ENCODE results near the gene C3orf52.

Gene C3orf52

DNA sequence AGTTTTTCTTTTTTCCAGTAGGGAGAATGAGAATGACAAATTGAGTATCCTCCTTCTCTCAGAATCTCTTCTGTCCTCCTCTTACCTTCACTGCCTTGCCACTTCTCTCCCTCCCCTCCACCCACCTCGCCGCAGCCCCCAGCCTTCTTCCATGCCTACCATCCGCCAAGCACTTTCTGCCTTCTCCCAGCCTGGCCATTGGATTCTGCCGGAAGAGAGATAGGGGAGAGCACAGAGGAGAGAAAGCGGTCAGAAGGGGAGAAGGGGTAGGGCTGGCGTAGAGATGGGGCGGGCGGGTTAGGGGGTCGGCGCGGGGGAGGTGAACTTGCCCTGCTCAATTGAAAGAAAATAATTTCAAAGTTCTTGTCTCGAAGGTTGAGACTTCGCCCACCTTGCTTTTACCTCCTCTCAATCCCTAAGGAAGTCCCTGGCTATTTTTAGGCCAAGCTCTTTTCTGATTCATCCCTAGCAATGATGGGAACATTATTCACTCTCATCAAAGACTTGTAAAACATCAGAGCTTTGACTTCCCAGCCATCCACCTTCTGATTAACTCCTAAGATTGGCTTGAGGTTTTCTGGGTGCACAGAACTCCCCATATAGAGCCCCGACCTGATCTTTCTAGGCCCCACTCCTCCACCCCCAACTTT, 811 bp downstream of the C3orf52 start:
- DNase-seq: no peak

DNA sequence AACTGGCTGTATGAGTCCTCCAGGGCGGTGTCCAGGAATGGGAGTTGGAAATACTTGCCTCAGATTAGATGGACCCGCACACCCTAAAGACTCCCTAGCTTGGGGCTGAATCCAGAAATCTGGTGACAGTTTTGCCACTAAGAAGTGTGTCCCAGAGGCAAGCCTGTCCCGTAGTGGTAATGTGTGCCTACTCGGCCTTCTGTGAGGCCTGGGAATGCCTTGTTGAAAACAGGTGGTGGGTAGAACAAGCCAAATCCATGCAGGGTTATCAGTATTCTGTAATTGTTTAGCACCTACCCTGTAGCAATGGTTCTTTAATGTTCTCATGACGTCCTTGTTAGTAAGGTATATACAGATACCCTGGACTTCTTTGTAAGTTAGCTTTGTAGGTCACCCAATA, 1.6 kb downstream of the C3orf52 start:
- no peak for DNase-seq

DNA sequence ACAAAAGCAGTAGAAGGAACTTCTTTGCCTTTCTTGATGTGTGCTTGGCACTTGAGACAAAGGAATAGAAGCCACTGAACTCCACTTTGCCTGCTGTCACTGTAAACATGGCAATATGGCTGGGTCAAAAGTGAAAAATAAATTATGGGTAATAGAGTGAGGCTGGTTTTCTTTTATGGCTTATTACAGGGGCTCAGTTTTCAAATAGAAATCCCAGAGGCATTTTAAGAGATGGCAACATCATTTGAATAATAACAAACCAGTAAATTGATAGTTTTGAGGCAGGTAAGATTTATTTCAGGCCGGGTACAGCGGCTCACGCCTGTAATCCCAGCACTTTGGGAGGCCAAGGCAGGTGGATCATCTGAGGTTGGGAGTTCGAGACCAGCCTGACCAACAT, 2.8 kb downstream of the C3orf52 start:
- DNase-seq: no peak

DNA sequence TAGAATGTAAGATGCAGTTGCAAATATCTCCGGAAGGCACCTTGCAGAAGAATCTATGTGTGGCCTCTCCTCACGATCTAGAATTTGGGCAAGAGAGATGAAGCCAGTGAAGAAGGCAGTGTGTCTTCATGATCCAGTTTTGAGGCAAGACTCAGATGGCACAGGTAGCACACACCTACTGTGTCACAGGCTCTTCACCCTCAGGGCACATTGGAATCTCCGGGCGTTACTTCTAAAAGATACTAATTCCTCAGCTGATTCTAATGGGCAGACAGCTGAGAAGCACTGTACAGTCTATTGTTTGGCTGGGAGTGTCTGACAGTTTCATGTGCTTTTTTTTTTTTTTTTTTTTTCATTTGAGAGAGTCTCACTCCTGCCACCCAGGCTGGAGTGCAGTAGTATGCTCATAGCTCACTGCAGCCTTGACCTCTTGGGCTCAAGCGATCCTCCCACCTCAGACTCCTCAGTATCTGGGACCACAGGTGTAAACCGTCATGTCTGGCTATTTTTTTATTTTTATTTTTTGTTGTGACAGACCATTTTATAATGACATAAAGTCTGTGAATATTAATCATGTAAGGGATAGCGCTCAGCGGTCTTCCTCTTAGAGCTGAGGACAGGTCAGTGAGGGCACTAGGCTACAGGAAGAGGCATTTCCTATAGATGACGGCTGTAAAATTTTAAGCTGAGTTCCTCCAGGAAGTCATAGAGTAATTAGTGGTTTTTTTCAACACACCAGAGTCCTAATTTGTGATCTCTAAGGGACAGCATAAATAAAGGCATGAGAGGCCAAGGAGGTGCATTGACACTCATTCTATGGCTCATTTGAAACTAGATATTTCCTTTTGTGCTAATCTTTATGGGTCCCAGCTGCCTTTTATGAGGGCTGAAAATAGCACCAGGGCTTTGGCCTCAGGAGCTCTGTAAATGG, 4.0 kb downstream of the C3orf52 start:
- DNase-seq: no peak

DNA sequence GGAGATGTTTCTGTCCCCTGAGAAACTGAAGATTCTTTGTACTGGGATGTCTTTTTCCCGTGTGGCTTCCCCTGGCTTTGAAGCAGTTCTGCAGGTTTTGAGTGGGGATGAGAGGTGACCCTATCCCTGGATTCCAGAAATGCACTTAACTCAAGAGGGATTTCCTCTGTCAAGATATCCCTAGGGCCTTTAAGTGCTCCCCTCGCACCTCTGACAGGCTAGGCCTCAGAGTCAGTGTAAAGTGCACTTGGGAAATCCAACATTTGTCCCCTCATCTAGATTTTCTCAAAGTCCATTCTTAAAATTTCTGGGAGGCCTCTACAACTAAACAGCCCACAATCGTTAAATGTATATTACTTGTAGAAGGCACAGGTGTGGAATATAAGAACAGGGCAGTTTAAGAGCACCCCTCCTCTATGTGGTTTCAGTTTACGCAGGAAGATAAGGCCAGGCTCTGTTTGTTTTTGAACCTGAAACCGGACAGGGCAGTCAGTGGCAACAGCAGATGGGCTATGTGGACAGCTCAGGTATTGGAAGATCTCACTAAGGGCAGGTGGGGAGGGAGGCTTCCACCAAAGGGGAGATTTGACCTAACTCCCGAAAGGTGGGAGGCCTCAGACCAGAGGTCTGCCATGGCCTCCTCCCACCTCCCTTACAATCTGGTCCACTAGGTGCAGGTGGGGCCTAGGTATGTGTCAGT, 4.8 kb downstream of the C3orf52 start:
- DNase-seq: no peak

DNA sequence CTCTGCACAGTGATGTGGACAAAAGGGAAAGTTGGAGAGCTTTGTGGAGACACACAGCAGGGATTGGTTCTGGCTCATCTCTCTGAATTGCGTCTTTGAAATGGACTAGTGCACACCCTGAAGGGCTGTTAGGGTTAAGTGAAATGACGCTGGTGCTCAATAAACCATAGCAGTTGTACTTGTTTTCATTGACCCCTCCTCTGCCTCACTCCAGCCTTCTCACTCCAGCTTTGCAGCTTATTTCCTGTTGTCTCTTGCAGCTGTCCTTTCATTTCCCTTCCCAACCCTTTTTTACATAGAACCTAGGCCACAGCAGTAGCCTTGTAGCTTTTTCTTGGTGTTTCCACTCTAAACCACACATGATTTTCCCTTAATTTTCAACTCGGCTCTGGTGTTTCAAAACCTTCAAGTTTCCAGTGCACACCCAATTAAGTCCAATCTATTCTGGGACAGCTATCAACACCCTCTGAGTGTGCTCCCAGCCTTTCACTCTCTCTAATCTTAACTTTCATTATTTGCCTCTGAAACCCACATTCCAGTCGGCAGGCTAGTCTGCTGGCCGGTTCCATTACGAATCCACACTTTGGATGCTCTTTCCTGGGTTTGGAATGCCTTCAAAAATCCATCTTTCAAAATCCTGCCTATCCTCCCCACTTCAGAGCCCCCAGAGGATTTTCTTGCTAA, 6.4 kb downstream of the C3orf52 start:
- DNase-seq: no peak

DNA sequence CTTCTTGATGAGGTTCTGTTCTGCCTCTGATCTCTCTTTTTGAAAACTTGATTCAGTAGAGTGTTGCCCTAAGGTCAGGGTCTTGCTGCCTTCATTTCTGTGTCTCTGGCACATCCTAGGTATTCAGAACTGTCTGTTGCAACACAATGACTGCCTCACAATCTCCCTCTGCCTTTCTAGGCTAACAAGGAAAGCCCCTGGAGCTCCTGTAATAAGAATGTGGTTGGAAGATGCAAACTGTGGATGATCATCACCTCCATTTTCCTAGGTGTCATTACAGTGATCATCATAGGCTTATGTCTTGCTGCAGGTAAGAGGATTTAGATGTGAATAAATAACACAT, 7.0 kb downstream of the C3orf52 start:
- no peak for DNase-seq

DNA sequence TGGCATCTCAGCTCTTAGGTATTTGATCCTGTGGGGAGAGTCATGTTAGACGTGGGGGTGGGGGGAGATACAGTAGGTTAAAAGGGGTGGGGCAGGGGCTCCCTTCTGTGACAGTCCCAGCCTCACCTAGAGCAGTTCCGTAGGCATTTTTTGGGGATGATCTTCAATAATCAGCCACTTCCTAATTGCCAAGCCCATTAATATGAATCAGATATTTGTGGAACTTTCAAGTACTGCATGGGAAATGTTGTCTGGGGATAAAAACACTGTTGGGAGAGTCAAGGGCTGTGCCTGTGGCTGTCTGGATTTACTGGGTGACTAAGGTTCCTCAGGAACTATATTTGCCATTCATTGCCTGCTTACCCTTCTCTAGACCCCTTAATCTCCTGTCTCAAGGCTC, 9.5 kb downstream of the C3orf52 start:
- DNase-seq: no peak

DNA sequence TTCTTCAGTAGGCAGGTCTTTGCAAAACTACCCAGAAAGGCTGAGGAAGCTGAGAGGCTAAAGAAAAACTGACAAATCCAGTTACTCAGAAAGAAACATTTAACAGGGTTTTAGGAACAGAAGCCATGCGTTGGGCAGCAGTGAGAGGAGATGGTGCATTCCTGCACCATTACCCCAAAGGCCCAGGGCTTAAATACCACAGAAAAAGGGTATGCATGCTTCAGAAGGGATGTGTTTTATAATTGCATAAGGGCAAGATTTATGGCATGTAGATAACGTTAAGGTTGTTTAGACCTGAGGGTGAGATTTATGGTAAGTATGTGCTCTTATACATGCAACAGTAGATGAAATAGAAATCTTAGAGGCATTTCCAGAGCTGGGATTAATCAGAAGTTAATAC, 10.0 kb downstream of the C3orf52 start:
- DNase-seq: no peak

DNA sequence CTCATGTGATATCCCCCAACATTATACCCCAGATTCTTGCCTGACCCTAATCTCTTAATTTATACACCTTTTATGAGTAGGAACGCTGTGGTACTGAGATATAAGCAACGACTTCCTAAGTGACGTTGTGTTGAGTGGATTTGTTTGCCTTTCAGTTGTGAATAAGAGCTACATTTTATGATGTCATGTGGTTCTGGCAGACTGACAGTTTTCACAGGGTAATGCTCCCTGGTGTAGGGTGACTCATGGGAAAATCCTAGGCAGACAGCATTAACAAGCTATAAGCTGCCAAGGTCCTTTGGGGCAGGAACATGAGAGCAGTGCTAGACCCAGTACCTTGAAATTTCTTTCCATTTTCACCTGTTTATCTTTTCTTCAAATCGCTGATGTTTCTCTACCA, 11.2 kb downstream of the C3orf52 start:
- DNase-seq: no peak

DNA sequence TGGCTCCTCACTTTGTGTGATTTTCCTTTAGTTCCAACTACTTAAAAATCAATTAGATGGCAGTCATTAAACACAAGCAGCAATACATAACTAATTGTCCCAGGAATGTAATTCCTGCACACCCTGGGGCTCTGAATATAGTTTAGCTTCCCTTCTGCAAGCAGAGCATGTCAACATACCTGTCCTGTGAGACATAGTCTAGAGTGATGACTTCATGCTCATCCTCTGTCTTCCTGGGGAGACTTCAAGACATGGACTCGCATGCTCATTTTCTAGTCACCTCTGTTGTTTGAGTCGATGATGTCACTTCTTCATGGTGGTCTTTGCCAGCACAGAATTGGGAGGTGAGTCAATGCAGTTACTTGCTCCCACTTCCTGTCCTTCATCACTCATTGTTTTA, 15.7 kb downstream of the C3orf52 start:
- DNase-seq: no peak

DNA sequence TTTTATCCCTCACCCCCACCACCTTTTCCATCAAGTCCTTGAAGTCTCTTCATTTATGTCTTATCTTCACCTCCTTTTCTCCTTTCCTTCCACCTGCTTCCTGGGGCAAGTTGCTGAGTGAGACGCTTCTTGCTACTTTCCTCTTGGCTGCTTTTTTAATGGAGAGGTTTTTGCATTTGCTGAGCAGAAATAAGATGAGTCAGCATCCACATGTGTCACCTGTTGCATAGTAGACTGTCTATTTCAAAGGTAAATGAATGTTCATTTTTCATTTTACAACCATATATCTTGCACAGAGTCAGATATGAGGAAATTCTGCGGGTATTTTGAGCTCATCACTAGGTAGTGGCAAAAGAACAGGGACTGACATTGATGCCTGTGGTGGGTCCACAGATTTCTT, 18.6 kb downstream of the C3orf52 start:
- DNase-seq: no peak

DNA sequence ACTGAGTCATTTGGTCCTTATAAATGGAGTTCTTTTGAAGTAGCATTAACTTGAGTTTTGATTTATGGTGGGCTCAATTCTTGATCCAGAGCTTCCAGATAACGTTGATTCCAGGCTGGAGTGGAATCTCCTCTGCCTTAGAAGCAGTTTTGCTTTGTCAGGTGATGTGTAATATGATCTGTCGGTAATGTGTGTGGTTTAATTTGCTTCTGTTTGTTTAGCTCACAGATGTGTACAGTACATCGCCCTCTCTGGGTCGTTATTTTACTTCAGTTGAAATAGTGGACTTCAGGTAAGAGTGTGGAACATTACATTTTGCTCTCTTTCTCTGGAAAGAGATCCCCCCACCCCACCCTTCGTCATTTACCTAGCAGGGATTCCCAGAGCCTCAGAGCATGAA, 23.1 kb downstream of the C3orf52 start:
- peak in 1 of 2 experiments; percentile 8 for DNase-seq

DNA sequence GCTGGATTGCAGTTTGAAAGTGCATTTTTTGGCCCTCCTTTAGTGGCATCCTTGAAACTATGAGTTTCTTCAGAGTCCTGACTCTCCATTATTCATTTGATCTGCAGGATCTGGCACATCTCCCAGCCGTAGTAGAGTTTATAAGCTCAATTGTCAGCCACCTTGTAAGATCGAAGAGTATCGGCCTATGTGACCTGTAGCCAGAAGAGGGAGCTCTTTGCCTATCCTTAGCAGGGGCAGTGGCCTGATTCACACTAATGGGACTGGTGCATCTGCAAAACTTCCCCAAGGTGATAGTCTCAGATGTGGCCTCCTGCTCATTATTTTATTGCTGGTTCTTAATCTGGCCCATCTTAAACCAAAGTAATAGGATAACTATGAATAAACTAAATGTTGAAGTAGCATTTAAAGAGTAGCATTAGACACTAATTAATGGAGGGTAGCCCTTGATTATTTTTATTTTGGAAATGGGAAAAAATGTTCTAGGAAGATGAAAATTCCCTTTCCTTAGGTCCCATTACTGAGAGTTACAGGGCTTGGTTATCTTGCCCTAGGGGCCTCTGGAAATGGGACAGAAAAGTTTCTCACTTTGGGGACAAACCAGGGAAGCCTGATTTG, 25.7 kb downstream of the C3orf52 start:
- peak in 1 of 2 experiments; percentile 44 for DNase-seq

DNA sequence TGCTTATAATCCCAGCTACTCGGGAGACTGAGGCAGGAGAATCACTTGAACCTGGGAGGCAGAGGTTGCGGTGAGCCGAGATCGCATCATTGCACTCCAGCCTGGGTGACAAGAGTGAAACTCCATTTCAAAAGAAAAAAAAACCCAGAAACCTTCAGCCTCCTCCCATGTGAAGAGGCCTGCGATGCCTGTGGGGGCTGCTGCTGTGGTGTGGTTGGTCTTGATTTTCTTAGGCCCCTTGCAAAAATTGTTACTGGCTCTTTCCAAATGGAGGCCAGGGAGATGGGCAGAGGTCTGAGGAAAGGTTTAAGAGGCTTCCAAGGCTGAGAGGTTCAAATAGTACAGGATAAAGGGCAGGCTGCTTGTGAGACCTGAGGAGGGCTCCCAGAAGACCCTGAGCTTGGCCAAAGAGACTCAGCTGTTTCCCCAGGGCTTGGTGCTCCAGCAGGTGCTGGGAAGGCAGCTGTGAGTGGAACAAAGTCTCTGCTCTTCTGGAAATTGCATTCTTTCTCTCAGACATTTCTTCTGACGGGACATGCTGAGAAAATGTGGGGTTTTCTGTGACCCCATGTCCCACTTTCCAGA, 28.5 kb downstream of the C3orf52 start:
- DNase-seq: no peak

DNA sequence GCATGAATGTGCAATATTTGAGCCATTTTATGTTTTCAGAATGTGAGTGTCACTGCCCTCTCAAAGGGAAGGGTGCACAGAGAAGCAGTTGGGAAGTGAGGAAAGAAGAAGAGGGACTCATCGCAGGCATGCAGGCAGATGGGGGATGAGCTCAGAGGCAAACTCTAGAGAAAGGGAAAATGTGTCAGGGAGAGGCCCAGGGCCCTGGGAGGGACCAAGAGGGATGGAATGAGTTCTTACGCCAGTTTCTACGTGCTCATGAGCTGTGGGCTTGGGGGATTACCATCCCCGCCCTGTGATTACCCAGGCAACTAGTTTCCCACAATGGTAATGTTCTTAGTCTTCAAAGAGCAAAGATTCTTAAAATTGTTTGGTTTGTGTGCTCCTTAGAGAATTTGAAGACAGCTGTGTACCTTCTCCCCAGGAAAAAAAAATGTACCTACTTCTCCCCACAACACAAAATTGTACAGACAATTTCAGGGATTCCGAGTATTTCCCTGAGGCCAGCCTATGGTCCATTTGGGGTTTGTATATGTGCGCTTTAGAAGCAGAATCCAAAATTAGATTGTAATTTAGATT, 29.1 kb downstream of the C3orf52 start:
- DNase-seq: no peak

DNA sequence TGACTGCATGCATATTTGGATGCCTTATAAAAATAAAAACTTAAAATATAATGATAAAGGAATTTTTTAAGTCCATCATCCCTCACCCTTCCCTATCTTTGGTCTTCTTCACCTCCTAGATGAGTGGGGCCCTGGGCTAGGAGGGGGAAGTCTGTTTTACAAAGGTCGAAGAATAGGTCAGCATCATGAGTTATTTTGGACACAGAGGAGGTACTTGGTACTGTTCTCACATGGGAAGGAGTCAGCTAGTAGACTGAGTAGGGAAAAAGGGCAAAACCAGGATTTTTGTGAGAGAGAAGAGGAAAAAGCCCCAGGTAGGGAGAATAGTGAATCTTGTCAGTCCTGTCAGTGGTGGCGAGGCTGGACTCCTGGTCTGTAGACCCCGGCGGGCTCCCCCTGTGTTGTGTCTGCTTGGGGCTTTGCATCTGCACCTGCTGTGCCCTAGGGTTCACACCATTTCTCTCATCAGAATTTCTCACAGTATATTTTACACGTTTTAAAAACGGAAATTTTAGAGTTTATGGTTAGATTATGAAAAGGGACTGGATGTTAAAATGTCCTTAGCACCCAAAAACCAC, 29.7 kb downstream of the C3orf52 start:
- no peak for DNase-seq

DNA sequence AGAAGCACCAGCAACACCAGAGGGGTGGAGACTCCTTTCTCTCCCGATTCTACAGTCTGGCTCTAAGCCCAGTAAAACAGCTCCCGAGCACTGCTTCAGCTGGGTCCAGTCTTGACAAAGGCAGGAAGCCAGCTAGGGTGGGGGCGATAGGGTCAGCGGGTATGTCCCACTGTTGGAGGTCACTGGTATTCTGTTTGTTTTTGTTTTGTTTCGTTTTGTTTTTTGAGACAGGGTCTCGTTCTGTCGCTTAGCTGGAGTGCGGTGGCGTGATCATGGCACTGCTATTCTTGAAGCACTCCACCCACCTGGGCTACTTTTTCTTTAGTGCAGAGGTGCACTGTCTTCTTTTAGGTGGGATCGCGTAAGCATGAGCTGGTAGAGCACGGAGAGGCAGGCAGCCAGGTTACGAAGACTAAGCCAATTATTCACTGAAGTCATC, 30.6 kb downstream of the C3orf52 start:
- DNase-seq: no peak

DNA sequence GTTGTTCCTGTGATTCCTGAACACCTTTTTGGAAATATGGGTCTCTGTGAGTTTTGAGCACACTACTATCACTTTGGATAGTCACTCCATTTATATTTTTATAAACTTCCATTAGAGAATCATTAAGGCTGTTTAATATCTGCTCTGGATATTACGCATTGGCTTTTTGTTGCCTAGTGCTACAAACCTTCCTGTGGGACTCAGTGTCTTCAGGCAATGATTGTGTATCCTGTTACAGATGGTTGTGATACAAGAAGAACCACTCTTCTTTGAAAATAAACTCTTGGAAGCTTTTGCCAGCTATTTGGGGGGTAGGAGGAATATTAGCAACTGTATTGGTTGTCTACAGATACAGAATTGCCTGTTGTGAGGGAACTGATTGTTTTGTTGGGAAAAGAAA, 31.2 kb downstream of the C3orf52 start:
- DNase-seq: no peak

DNA sequence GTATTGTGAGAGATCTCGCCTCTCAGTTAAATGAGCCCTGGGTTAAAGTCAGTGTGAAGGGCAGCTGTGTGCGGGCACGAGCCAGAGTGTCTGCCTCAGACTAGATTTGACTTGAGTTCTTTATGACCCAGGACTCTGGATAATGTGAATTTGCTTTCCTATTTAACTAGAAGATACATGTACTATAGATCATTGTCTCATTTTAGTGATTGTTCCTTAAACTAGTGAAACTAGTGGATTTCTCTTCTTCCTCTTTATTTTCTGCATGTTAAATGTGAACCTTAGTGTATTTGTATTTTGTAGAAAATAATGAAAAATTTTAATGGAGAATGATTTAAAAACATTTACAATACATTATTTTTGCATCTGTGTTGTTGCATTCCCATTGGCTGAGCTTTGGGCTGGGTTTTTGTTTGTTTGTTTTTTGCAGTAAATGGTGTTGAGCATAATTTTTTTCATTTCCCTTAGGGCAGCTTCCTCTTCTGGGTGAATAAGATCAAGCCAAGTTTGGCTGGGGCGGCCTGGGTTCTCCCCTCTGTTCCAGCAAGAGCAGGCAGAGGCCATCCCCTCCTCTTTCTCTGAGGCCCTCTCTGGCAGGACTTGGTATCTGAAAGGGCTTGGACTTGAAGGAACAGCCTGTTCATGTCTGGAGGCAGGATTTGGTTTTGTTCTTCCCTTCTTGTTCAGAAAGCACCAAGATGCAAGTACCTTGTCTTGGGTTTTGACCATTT, 31.8 kb downstream of the C3orf52 start:
- DNase-seq: no peak
